Activated CD4-positive, alpha-beta T cell treated with anti-CD3 and anti-CD28 coated beads, Interleukin-10, Interleukin-2, amounts not matched to agents 100 ng/mL and 50 ng/mL, durations not matched to agents 16 hours and 8 hours (primary cell): ENCODE results near the gene ADGRA3.

Source experiments
- DNase-seq: peaks from one replicate; pipeline ENCODE4 v3.0.0-alpha.2; 2020

ADGRA3 gene

GRCh38 chr4:22504922-22505321, 10.9 kb downstream of the ADGRA3 start:
- DNase-seq = no peak

DNA sequence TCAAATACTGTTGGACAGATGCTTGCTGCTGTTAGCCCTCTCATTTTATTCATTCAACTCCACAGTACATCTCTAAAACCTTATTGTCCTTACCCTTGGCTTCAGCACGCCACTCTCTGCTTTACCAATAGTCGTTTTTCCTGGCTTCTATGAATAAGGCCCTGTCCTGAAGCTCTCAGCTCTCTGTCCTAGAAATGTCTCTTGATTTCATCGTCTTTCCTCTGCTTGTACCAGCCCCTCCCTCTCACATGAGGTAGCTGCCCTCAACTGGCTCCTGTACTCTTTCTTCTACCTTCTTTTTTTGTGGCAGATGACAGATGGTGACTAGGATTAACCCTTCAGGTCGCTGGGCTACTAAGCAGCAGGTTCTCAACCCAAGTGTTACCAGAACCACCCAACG, 11.4 kb downstream of the ADGRA3 start:
- DNase-seq = no peak

DNA sequence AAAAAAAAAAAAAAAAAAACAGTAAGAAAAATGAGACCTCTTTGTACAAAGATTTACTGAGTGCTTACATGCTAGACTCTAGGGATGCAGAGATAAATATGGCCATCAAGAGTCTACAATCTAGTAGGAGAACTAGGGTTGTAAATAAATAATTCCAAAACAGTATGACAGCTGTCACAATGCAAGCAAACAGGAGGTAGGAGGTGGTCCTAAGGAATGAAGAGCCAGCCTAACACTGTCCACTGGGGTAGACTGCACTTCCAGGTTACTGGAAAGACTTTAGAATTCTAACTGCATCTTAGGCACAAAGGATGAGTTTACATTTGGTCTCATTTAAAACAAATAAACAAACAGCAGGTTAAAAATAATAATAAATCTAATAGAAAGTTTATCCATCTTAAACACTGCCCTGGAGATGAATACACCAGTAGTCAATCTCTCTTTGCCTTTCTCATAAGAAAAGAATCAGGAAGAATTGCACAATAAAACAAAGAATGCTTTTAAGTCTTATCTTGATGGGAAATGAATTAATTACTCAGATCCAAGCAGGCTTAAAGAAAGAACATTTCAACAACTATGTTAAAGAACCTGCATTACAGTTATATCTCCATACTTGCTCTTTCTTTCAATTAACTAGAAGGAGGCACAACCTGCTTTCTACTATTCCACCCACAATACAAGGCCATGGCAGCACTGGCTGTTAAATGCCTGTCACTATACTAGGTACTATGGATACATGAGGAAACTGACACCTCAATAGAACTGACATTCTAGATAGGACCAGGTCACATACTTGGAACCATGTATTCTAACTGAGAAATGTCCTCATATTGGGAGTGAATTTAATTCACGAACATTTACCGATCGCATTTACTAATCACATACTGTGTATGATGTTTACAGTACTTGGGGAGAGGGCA, 12.7 kb downstream of the ADGRA3 start:
- DNase-seq = no peak

DNA sequence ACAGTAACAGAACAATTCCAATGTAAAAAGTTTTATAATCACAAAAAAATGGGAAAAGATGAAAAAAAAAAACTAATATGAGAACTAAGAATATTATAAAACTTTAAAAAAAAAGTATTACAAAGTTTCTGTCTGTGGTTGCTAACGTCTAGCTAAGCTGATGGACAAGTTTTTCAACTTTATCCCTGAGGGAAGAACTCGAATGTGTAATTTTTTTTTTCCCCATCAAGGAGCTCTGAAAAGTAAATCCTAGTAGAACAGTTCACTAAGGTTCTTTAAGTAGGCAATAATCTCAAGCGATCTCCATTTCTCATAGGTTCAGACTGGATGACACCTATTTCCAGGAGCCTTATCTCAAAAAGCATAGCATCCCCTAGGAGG, 14.2 kb downstream of the ADGRA3 start:
- no peak for DNase-seq

DNA sequence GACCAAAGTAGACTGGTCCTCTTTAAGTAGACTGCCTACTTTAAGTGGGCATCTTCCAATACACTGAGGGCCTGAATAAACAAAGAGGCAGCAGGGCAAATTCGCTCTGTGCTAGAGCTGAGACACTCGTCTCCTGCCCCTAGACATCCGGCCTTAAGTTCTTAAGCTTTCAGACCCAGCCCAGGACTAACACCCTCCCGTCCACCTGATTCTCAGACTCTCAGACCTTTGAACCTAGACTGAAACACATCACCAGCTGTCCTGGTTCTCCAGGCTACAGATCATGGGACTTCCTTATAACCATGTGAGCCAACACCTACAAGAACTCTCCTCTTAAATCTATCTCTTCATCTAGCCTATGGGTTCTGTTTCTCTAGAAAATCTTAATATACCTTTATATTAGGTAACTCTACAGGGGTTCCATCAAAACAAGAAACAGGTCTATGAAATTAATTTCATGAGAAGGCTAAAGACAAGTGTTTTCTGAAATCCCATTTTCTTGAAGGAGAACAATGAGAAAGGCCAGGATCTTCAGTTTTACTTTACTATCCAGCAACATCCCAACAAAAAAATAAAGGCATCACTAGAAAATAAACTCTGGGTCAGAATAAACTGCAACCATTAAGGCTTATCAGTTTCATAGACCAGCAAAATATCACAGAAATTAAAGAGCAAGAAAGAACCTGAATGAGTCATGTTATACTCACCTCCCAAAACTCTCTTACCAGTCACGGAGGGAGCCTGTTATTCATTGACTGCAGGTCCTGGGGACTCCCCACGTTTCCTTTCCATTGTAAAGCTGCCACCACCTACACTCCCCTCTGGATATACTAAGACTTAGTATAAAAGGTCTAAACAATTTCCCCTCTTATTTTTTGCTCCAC, 14.8 kb downstream of the ADGRA3 start:
- DNase-seq = peak; percentile 43

- DNase-seq = no peak
Observed at GRCh38 chr4:22500128-22500611, 15.7 kb downstream of the ADGRA3 start.

- DNase-seq = no peak
Observed at GRCh38 chr4:22498866-22499265, 17.0 kb downstream of the ADGRA3 start.

GRCh38 chr4:22496165-22496813, 19.6 kb downstream of the ADGRA3 start:
- DNase-seq = no peak

- DNase-seq = no peak
Observed at GRCh38 chr4:22493523-22493922, 22.3 kb downstream of the ADGRA3 start.

- no peak for DNase-seq
Observed at GRCh38 chr4:22492987-22493386, 22.9 kb downstream of the ADGRA3 start.

DNA sequence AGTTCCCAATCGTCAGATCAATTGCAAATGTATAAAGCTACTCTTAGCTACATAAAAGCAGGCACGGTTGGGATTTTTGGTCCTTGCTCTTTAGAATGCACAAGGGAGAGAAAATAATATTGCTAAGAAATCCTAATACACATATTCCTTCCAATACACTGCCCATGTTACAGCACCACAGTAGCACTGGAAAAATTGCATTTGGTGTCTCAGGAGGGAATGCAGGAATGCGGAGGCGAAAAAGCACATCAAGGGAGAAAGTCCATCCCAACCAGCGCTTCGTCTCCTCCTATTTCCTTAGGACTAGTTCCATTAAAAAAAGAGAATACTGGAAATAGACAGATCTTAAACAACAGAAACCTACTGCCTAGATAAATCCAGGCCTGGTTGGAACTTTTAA, 23.9 kb downstream of the ADGRA3 start:
- no peak for DNase-seq

- DNase-seq = no peak
Observed at GRCh38 chr4:22490718-22491315, 25.0 kb downstream of the ADGRA3 start.

DNA sequence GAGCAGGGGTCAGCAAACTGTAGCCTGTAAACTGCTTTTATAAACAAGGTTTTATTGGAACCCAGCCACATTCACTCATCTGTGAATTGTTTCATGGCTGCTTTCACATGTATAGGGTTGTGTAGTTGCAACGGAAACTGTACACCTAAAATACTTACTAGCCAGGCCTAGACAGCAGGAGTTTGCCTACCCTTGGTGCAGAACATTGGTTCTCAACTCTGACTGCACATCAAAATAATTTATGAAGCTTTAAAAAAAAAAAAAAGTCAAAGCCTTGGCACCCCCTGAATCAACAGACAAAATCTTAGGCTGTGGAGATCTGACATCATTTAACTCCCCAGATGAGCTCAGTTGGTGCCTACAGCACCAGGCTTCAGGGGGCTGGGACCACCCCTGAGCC, 27.8 kb downstream of the ADGRA3 start:
- no peak for DNase-seq

DNA sequence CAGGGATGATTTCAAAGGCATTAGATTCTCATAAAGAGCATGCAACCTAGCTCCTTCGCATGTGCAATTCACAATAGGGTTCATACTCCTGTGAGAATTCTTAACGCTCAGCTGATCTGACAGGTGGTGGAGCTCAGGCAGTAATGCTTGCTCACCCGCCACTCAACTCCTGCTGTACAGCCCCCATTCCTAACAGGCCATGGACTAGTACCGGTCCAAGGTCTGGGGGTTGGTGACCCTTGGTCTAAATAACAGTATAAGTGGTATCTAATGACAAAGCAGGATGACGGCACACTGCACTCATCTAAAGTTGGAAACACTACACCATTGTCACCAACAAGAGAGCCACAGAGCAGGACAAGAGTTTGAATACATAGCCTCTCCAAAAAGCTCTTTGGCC, 28.5 kb downstream of the ADGRA3 start:
- no peak for DNase-seq

DNA sequence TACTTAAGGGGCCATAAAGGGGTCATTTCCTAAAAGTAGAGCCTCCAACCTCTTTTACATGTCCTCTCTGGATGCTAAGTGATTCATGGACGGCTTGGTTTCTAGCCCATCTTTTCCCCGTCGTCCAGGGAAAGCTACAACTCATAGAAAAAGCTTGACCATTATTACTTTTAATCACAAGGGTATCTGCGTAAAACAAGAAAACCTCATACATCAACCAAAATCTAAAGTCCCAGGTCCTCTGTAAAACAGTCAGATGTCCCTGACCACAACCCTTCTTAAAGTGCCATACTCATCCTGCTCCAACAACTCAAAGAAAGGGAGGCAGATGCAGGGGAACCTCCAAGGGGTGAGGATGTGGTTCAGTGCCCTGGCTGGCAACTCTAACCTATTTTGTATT, 29.6 kb downstream of the ADGRA3 start:
- no peak for DNase-seq

DNA sequence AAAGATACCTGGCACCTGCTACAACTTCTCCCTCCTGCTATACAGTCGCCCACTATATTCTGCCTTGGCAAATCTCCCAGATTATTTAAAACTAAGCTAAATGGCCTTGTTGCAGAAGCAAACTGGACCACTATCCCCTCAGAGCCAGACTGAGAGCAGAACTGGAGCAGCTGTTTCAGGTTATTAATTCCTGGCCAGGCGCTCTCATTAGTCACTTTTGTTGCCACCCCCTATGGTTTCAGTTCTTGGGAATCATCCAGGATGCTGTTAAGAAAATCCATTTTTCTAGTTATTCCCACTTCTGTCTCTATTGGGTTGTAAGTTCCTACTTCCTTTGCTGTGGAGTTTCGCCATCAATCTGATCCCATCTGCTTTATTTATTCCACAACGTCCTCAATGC, 30.1 kb downstream of the ADGRA3 start:
- no peak for DNase-seq

DNA sequence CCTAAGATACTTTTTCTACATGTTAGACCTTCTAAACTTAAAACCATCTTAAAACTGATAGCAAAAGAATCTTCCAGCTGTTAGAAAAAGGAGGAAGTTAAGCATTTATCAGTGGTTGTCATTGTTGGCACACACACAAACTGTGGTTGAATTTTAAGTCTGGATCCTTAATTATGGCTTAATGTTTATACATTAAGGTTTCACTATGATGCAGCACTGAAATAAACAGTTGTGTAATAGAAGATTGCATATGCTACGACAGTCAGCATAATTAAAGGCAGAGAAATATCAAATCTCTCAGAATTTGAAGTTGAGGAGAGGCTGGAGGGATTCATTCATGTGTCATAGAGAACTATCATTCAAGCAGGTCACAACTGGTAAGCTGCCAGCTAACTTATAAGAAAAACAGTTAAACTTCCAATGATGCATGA, 32.3 kb downstream of the ADGRA3 start:
- no peak for DNase-seq

- no peak for DNase-seq
Observed at GRCh38 chr4:22482250-22483127, 33.4 kb downstream of the ADGRA3 start.

- DNase-seq = no peak
Observed at GRCh38 chr4:22480675-22481327, 35.1 kb downstream of the ADGRA3 start.

- peak; percentile 30 for DNase-seq
Observed at GRCh38 chr4:22478426-22478825, 37.4 kb downstream of the ADGRA3 start.

GRCh38 chr4:22477813-22478182, 38.1 kb downstream of the ADGRA3 start:
- DNase-seq = no peak
